GM12875 (cell line): Measurements from ENCODE around the gene DVL2.

Experiments used
- H3K4me3 ChIP-seq: one replicate; pipeline ENCODE4 v1.5.1; 2011; ENCODE audit warnings: low read depth, low read length, control low read depth
- CTCF ChIP-seq: IDR thresholded peaks from 2 replicates; pipeline ENCODE4 v1.5.1; 2011; ENCODE audit warnings: low read depth, mild to moderate bottlenecking, control low read depth, inconsistent platforms, low read length, moderate library complexity, borderline replicate concordance; ENCODE audit not compliant: insufficient read depth

Gene DVL2

GRCh38 chr17:7216242-7217112 is 17.8 kb downstream of the DVL2 start:
- TF ChIP-seq CTCF: no peak
- no peak overlapping the region for H3K4me3 ChIP-seq

- no peak overlapping the region for H3K4me3 ChIP-seq
These were observed 18.6 kb downstream of the DVL2 start for GRCh38 chr17:7215652-7216180.

GRCh38 chr17:7215136-7215638 is 19.1 kb downstream of the DVL2 start:
- H3K4me3 ChIP-seq: peak overlapping the region; percentile 40
- no peak for TF ChIP-seq CTCF

More at GRCh38 chr17:7215652-7216180, 18.6 kb downstream of the DVL2 start:
- TF ChIP-seq CTCF: no peak

GRCh38 chr17:7214300-7215135 is 19.8 kb downstream of the DVL2 start:
- H3K4me3 ChIP-seq: peak overlapping the region; percentile 43
- peak; percentile 60 for TF ChIP-seq CTCF

- TF ChIP-seq CTCF: peak; percentile 49
- peak overlapping the region; percentile 43 for H3K4me3 ChIP-seq
These were observed 20.4 kb downstream of the DVL2 start for GRCh38 chr17:7213895-7214299.

GRCh38 chr17:7211491-7212273 is 22.6 kb downstream of the DVL2 start:
- TF ChIP-seq CTCF: no peak
- no peak overlapping the region for H3K4me3 ChIP-seq
